Measurements from ENCODE around the gene ANKLE2.
A peak's percentile ranks its signal among the peaks of the same experiment; 100 is the strongest.
"Not testable (repeated sequence)": the region's sequence is repeated elsewhere in the genome, so short reads cannot be mapped to it uniquely, and the experiment has no call there.

ANKLE2 gene

DNA sequence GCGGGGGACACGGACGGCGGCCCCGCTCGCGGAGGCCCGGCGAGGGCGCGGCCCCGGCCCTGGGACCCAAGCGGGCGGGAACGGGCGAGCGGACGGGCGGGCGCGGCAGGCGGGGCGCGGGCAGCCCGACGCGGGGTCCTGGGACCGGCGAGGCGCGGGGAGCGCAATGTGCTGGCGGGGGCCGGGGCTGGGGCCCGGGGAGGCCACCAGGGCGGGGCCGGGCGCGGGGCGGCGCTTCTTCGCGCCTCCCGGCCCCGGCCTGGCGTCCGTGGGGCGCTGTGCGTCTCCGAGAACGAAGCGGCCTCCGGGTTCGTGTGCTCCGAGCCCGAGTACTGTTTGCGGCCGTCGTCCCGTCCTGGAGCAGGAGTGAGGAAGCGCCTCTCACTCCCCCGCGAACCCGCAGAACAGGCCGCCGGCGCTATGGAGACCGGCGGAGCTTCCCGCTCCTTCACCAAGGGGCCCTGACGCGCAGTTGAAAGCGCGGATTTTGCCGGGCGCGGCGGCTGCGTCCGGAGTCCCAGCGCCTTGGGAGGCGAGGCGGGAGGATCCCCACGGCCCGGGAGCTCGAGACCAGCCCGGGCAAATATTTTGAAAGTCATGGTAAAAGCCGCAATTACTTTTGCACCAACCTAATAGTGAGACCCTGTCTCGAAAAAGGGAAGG, 420 bp upstream of the ANKLE2 start:
- Histone ChIP-seq H3K18ac (ENCODE audit: low read length) (peak overlapping the region; percentile 98), H3K4me3 (ENCODE audit: low read length in 2 of 2) (peak overlapping the region; percentile 65 to 97), H2BK12ac (ENCODE audit: low read length) (no peak overlapping the region), H3K27ac (replicated peaks; ENCODE audit: low read length) (peak overlapping the region; percentile 98), H3K9ac (ENCODE audit: low read depth, low read length, poor library complexity) (peak overlapping the region; percentile 94), H2AFZ (ENCODE audit: low read length) (peak overlapping the region; percentile 100), H4K8ac (ENCODE audit: low read depth, low read length) (no peak overlapping the region), H3K4ac (ENCODE audit: low read length) (no peak overlapping the region), H2BK15ac (ENCODE audit: low read length) (peak overlapping the region; percentile 96), H3K79me1 (ENCODE audit: low read depth, low read length) (peaks cover 6% of the 10 kb centered on the region), H3K9me3 (replicated peaks in 1 of 2; ENCODE audit: control insufficient read depth in 2 of 2, insufficient read depth in 1 of 2, low read depth in 1 of 2, low read length in 2 of 2) (no peaks in the 10 kb centered on the region), H2BK5ac (ENCODE audit: low read length) (peak overlapping the region; percentile 100), H3K14ac (ENCODE audit: low read length) (no peak overlapping the region), H3K36me3 (replicated peaks in 1 of 2; ENCODE audit: control insufficient read depth in 2 of 2, insufficient read depth in 2 of 2, low read length in 2 of 2) (peaks cover 5 to 30% of the 10 kb centered on the region in 2 donors), H3K4me2 (ENCODE audit: insufficient read depth, low read length, poor library complexity, severe bottlenecking) (peak overlapping the region; percentile 91), H2BK120ac (ENCODE audit: low read depth, low read length) (no peak overlapping the region), H3K23ac (ENCODE audit: low read depth, low read length, poor library complexity) (peak overlapping the region; percentile 83), H3K4me1 (ENCODE audit: control insufficient read depth in 2 of 2, insufficient read depth in 1 of 2, low read depth in 1 of 2, low read length in 2 of 2) (peaks cover 7 to 8% of the 10 kb centered on the region in 2 donors), H2AK5ac (ENCODE audit: low read depth, low read length) (no peak overlapping the region), H4K91ac (ENCODE audit: low read depth, low read length, poor library complexity) (no peak overlapping the region), H3K27me3 (ENCODE audit: control insufficient read depth in 3 of 3, insufficient read depth in 3 of 3, low read depth in 1 of 3, low read length in 3 of 3) (no peaks in the 10 kb centered on the region)
- WGBS, 2 donors (ENCODE audit: extremely low coverage in 2 of 2, insufficient read length in 2 of 2, insufficient replicate concordance in 1 of 2), result no CpG with 5 or more reads among the region's 89 CpGs
- peak; percentile 83 for DNase-seq (ENCODE audit: low spot score)

DNA sequence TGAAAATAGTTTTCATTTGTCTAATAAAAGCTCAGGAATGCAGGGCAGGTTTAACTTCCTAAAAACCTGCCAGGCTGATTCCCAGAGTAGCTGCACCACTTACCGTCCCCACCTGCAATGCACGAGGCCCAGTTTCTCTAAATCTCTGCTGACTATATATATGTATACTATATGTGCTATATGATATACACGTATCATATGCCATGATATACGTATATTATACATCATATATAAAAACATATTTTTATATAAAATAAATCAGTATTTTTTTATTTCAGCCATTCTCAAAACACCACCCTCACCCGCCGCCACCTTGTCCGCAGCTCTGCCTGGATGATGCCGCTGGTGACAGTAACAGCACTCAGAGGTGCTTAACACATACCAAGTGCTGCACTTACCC, 2.3 kb downstream of the ANKLE2 start:
- Histone ChIP-seq H3K4ac (ENCODE audit: low read length) (no peak overlapping the region), H2BK15ac (ENCODE audit: low read length) (no peak overlapping the region), H3K14ac (ENCODE audit: low read length) (no peak overlapping the region), H2BK12ac (ENCODE audit: low read length) (no peak overlapping the region), H3K23ac (ENCODE audit: low read depth, low read length, poor library complexity) (no peak overlapping the region), H3K9me3 (replicated peaks in 1 of 2; ENCODE audit: control insufficient read depth in 2 of 2, insufficient read depth in 1 of 2, low read depth in 1 of 2, low read length in 2 of 2) (no peaks in the 10 kb centered on the region), H4K91ac (ENCODE audit: low read depth, low read length, poor library complexity) (no peak overlapping the region), H3K4me2 (ENCODE audit: insufficient read depth, low read length, poor library complexity, severe bottlenecking) (no peak overlapping the region), H2AK5ac (ENCODE audit: low read depth, low read length) (no peak overlapping the region), H3K9ac (ENCODE audit: low read depth, low read length, poor library complexity) (no peak overlapping the region), H2BK120ac (ENCODE audit: low read depth, low read length) (no peak overlapping the region), H3K4me1 (ENCODE audit: control insufficient read depth in 2 of 2, insufficient read depth in 1 of 2, low read depth in 1 of 2, low read length in 2 of 2) (peaks cover 7 to 8% of the 10 kb centered on the region in 2 donors), H4K8ac (ENCODE audit: low read depth, low read length) (no peak overlapping the region), H3K79me1 (ENCODE audit: low read depth, low read length) (peaks cover 6% of the 10 kb centered on the region), H3K18ac (ENCODE audit: low read length) (no peak overlapping the region), H2AFZ (ENCODE audit: low read length) (no peak overlapping the region), H3K36me3 (replicated peaks in 1 of 2; ENCODE audit: control insufficient read depth in 2 of 2, insufficient read depth in 2 of 2, low read length in 2 of 2) (peaks cover 12 to 52% of the 10 kb centered on the region in 2 donors), H2BK5ac (ENCODE audit: low read length) (no peak overlapping the region), H3K27me3 (ENCODE audit: control insufficient read depth in 3 of 3, insufficient read depth in 3 of 3, low read depth in 1 of 3, low read length in 3 of 3) (no peaks in the 10 kb centered on the region), H3K27ac (replicated peaks; ENCODE audit: low read length) (no peak overlapping the region), H3K4me3 (ENCODE audit: low read length in 2 of 2) (peak overlapping the region in 1 of 2 donors; percentile 9)
- WGBS, 2 donors (ENCODE audit: extremely low coverage in 2 of 2, insufficient read length in 2 of 2, insufficient replicate concordance in 1 of 2), result 100% methylated on average over 1 of the region's 8 CpGs; no CpG with 5 or more reads in 1 of the 2 donors
- no peak for DNase-seq (ENCODE audit: low spot score)

DNA sequence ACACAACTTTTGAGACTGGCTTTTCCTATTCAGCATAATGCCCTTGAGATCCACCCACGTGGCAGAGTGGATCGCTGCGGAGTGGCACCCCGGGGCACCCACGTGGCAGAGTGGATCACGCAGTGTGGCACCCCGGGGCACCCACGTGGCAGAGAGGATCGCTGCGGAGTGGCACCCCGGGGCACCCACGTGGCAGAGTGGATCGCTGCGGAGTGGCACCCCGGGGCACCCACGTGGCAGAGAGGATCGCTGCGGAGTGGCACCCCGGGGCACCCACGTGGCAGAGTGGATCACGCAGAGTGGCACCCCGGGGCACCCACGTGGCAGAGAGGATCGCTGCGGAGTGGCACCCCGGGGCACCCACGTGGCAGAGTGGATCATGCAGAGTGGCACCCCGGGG, 2.8 kb downstream of the ANKLE2 start:
- not testable (repeated sequence) for H3K4me1 ChIP-seq (ENCODE audit: control insufficient read depth in 2 of 2, insufficient read depth in 1 of 2, low read depth in 1 of 2, low read length in 2 of 2); H3K18ac ChIP-seq (ENCODE audit: low read length); H2BK120ac ChIP-seq (ENCODE audit: low read depth, low read length); H4K91ac ChIP-seq (ENCODE audit: low read depth, low read length, poor library complexity); H3K4me2 ChIP-seq (ENCODE audit: insufficient read depth, low read length, poor library complexity, severe bottlenecking); DNase-seq (ENCODE audit: low spot score); H3K27me3 ChIP-seq (ENCODE audit: control insufficient read depth in 3 of 3, insufficient read depth in 3 of 3, low read depth in 1 of 3, low read length in 3 of 3); H2BK5ac ChIP-seq (ENCODE audit: low read length); H3K9ac ChIP-seq (ENCODE audit: low read depth, low read length, poor library complexity); H3K23ac ChIP-seq (ENCODE audit: low read depth, low read length, poor library complexity); H3K4me3 ChIP-seq (ENCODE audit: low read length in 2 of 2); H3K14ac ChIP-seq (ENCODE audit: low read length); H3K9me3 ChIP-seq (replicated peaks in 1 of 2; ENCODE audit: control insufficient read depth in 2 of 2, insufficient read depth in 1 of 2, low read depth in 1 of 2, low read length in 2 of 2); H3K79me1 ChIP-seq (ENCODE audit: low read depth, low read length); H2AK5ac ChIP-seq (ENCODE audit: low read depth, low read length); H3K4ac ChIP-seq (ENCODE audit: low read length); H2BK15ac ChIP-seq (ENCODE audit: low read length); H4K8ac ChIP-seq (ENCODE audit: low read depth, low read length); H2AFZ ChIP-seq (ENCODE audit: low read length); H3K27ac ChIP-seq (replicated peaks; ENCODE audit: low read length); H2BK12ac ChIP-seq (ENCODE audit: low read length)
- peaks cover 12 to 54% of the 10 kb centered on the region in 2 donors for H3K36me3 ChIP-seq (replicated peaks in 1 of 2; ENCODE audit: control insufficient read depth in 2 of 2, insufficient read depth in 2 of 2, low read length in 2 of 2)
- WGBS, 2 donors (ENCODE audit: extremely low coverage in 2 of 2, insufficient read length in 2 of 2, insufficient replicate concordance in 1 of 2), result no CpG with 5 or more reads among the region's 28 CpGs

DNA sequence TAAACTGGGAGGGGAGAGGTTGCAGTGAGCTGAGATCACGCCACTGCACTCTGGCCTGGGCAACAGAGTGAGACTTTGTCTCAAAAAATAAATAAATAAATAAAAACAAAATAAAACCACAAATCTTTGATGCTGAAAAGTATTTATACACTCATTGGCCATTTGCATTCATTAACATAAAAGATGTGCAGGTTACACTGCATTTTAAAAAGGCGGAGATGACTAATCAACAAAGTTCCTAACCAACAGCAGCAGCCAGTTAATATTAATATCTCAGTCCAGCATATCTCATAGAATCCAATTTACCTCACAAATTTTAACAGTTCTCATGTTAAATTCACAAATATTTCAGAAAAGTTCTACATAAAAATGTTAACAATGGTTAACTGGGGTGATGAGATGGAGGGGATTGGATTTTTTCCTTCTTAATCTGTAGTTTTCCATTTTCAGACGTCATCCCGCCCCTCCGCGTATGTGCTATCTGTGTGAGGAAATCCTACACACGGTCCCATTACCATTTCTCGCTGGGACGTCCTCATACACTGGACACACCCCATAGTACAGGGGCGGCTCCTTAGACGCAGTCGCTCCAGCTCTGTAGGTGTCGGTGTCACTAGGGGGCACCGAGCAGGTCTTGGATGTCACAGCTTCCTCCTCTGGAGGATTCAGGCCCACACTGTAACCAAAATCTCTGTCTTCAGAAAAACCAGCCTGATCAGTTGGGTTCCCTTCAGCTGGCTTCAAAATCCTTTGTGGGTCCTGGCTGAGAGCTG, 7.3 kb downstream of the ANKLE2 start:
- H3K36me3 ChIP-seq (replicated peaks in 1 of 2; ENCODE audit: control insufficient read depth in 2 of 2, insufficient read depth in 2 of 2, low read length in 2 of 2), result peaks cover 28 to 90% of the 10 kb centered on the region in 2 donors
- DNase-seq (ENCODE audit: low spot score), result no peak

More for the DNA sequence above, 7.3 kb downstream of the ANKLE2 start:
- H3K27ac ChIP-seq (replicated peaks; ENCODE audit: low read length), result no peak overlapping the region
- H4K91ac ChIP-seq (ENCODE audit: low read depth, low read length, poor library complexity), result no peak overlapping the region
- H3K4me2 ChIP-seq (ENCODE audit: insufficient read depth, low read length, poor library complexity, severe bottlenecking), result no peak overlapping the region
- H3K9me3 ChIP-seq (replicated peaks in 1 of 2; ENCODE audit: control insufficient read depth in 2 of 2, insufficient read depth in 1 of 2, low read depth in 1 of 2, low read length in 2 of 2), result no peaks in the 10 kb centered on the region
- no peak overlapping the region for H2AK5ac ChIP-seq (ENCODE audit: low read depth, low read length)
- H3K4ac ChIP-seq (ENCODE audit: low read length), result no peak overlapping the region
- H3K14ac ChIP-seq (ENCODE audit: low read length), result no peak overlapping the region
- H3K4me3 ChIP-seq (ENCODE audit: low read length in 2 of 2), result no peak overlapping the region
- peaks cover 3% of the 10 kb centered on the region for H3K79me1 ChIP-seq (ENCODE audit: low read depth, low read length)
- no peak overlapping the region for H2BK120ac ChIP-seq (ENCODE audit: low read depth, low read length)
- H2AFZ ChIP-seq (ENCODE audit: low read length), result no peak overlapping the region
- H2BK12ac ChIP-seq (ENCODE audit: low read length), result no peak overlapping the region
- no peak overlapping the region for H2BK5ac ChIP-seq (ENCODE audit: low read length)
- H2BK15ac ChIP-seq (ENCODE audit: low read length), result no peak overlapping the region
- no peak overlapping the region for H3K9ac ChIP-seq (ENCODE audit: low read depth, low read length, poor library complexity)
- H4K8ac ChIP-seq (ENCODE audit: low read depth, low read length), result no peak overlapping the region
- peak overlapping the region; percentile 45 for H3K23ac ChIP-seq (ENCODE audit: low read depth, low read length, poor library complexity)
- no peak overlapping the region for H3K18ac ChIP-seq (ENCODE audit: low read length)
- whole genome bisulfite sequencing, 2 donors (ENCODE audit: extremely low coverage in 2 of 2, insufficient read length in 2 of 2, insufficient replicate concordance in 1 of 2), result no CpG with 5 or more reads among the region's 14 CpGs
- H3K27me3 ChIP-seq (ENCODE audit: control insufficient read depth in 3 of 3, insufficient read depth in 3 of 3, low read depth in 1 of 3, low read length in 3 of 3), result no peaks in the 10 kb centered on the region
- H3K4me1 ChIP-seq (ENCODE audit: control insufficient read depth in 2 of 2, insufficient read depth in 1 of 2, low read depth in 1 of 2, low read length in 2 of 2), result no peaks in the 10 kb centered on the region

All from neuronal stem cell (in vitro differentiated cells).